Stimulated activated CD8-positive, alpha-beta memory T cell treated with anti-CD3 and anti-CD28 coated beads, Interleukin-2, amount 100 ng/mL, for 1 hour (primary cell): Measurements from ENCODE around the gene EPB41L2.
"Not testable (repeated sequence)": the region's sequence is repeated elsewhere in the genome, so short reads cannot be mapped to it uniquely, and the experiment has no call there.

Experiments
- DNase-seq, 2 donors: peaks; one replicate each; pipeline ENCODE4 v3.0.0-alpha.2; 2020; ENCODE audit warnings: low read depth in 2 of 2

The EPB41L2 gene

GRCh38 chr6:130801368-130801767, 261.7 kb downstream of the EPB41L2 start:
- not testable (repeated sequence) for DNase-seq

DNA sequence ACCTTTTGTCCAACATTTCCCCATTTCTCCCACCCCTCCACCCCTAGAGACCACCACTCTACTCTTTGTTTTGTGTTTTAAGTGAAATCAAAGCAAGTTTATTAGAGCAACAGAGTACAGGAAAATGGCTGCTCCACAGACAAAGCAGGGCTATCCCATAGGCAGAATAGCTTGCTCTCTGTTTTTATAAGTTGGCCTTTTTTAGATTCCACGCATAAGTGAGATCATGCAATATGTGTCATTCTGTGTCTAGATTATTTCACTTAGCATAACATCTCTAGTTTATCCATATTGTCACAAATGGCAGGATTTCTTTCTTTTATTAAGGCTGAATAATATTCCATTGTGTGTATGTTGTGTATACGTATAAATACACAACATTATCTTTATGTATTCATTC, 266.0 kb downstream of the EPB41L2 start:
- DNase-seq: no peak

DNA sequence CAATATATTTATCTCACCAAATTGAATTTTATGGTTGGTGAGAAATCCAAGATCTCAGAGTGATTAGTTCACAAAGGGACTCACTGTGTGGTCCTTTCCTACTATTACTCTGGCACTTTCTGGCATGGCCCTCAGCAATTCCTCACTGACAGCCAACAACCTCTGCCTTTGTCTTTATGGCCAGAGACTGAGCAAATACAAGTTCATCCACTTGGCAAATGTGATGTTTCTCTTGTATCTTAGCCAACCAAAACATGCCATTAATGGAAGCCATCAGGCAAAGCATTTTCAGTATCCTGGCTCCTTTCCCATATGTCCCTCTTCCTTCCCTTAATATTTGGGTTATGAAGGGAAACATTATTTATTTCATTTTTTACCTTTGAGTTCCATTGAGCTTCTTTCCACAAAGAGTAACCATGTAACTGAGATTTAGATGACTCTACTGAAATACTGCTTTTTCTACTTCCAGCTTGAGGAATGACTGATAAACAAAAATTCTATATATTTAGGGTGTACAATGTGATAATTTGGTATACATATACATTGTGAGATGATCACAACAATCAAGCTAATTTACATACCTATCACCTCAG, 266.6 kb downstream of the EPB41L2 start:
- DNase-seq: no peak

GRCh38 chr6:130794738-130795137, 268.3 kb downstream of the EPB41L2 start:
- DNase-seq: no peak

DNA sequence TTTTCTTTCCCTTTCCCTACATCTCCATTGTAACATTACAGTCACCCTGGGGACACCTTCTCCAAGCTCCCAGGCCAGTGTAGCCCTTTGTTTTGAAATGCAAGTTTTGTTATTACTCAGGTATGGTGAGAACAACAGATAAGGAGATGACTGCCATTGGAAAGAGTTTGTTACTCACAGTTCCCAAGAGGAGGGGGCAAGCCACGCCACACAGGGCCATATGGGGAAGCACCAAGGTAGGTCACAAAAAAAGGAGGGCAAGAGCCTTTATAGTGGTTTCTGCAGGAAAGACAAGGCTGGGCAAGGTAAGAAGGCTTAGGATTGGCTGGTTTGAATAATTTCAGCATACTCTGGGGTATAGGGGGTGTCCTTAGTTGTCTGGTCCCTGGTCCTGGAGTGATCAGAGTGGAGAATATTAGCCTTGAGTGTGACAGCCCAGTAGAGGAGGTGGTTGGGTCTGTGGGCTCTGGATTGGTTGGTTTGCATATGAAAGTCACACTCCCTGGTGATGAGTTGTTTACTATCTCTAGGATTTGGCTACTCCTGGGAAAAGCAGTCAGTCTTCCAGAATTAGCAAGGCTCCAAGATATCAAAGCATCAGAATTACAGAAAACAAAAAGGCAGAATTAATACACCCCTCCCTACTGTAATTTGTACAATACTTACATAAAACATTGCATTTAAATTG, 268.9 kb downstream of the EPB41L2 start:
- no peak for DNase-seq
